GM19239 (cell line): ENCODE data around the gene HIF1A.

Experiments
- DNase-seq: peaks from one replicate; pipeline ENCODE4 v3.0.0; 2011; ENCODE audit warnings: low spot score; ENCODE audit not compliant: insufficient read length
- FAIRE-seq: peaks from 2 replicates; lab custom pipeline; 2011; peaks lifted over from hg19 to GRCh38; lab: Jason Lieb, UNC

Gene HIF1A

DNA sequence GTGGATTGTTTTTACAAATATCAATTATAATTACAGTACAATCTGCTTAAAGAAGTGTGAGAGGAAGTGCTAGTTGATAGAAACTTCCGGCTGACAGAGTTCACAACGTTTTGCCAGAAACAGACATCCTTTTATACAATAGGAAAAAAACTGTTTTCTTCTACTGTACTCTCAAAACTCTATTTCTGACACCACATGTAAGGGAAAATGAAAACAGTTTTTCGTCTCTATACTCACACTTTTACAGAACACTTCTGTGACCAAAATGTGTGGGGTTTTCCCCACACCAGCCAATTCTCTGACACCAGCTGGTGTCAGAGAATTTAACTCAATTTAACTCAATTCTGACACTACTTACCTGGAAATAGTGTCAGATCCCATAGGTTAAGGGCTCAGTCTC, 24.2 kb upstream of the HIF1A start:
- peak; percentile 13 for DNase-seq
- peak; percentile 82 for FAIRE-seq

DNA sequence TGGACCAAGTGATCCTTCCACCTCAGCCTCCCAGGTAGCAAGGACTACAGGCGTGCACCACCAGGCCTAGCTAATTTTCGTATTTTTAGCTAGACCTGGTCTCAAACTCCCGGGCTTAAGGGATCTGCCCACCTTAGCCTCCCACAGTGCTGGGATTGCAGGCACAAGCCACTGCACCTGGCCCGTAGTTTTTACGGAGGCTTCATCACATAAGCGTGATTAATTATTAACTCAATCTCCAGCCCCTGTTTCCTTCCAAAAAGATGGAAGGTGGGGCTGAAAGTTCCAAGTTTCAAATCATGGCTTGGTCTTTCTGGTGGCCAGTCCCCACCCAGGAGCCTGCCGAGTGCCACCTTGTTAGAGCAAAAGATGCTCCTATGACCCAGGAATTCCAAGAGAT, 22.5 kb upstream of the HIF1A start:
- FAIRE-seq (no peak), DNase-seq (no peak)

DNA sequence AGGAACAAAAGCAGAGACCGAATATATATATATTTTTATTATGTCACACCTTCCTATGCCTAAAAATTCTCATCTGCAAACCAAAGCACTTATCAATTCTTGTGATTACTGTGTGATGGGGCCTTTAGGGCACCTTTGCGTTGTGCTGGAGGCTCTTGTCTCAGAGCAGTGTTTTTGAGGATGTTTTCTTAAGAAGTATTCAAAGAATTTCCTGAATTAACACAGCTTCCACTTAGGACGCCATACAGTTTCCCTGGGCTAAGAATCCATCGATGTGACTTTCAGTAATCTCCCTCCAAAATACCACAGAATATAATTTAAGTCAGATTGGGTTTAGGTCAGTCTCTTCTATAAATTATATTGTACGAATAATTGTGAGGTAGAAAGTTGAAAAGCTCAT, 22.0 kb upstream of the HIF1A start:
- FAIRE-seq, result no peak
- DNase-seq, result no peak

DNA sequence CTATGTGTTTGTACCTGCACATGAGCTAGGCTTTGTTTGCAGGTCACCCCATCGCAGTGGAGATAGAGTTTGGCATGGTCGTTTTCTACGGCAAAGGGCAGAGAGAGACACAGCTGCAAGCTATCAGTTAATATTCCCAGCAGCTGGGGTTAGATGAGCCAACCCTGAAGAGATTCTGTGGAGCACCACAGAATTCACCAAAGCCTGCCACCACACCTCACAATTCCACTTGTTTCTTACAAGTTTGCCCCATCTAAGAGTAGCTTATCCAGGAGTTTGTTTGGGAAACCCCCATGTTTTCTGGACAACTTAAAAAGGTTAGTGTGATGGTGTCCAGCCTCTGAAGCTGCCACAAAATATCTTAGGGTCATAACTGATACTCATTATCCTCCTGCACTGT, 20.0 kb upstream of the HIF1A start:
- no peak for FAIRE-seq
- DNase-seq, result no peak

DNA sequence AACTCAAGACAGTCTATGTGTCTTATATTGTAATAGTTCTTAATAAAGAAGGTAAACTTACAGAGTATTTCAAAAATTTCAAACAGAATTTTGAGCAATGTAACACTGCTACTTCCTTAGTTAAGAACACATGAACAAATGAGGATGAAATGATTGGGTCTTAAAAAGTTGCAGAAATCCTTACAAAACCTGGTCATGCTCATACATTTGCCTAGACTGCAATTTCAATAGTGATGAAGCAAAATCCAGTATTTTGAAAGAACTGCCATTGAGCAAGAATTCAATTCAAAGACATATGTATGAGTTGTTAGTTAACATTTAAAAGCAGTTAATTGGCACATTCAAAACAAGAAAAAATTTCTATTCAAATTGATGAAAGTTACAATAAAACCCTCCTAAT, 17.8 kb upstream of the HIF1A start:
- FAIRE-seq, result no peak
- no peak for DNase-seq

DNA sequence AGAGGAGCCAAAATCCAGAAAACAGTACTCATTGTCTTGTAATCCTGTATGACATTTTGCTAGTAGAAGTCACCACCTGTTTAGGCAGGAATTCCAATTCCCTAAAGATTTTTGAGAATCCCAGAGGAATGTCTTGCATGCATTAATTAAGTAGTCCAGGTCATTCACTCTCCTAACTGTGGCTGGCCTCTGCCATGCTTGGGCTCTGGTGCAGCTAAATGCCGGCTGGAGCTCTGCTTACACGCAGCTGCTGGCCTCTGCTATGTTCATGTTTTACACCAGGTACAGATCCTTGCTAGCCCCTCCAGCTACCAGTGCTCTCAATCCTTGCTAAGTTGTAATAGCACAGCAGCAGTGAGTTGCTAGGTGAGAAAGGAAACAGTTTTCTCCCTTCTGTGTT, 16.3 kb upstream of the HIF1A start:
- no peak for DNase-seq

DNA sequence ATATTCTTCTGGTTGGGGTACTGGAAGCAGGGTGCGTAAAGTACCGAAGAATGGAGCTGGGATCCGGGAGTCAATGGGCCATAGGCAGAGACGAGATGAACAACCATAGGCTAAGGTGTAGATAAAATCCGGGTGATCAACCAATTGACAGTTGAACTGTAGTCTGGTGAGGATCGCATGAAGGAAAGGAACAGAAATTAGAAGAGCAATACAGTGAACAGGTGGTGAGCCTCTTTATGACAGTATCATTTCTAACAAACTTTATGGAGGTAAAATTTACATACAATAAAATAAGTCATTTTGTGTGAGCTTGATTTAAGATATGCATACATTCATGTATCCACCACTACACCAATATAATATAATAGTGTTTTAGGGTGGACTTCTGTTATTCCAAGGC, 13.9 kb upstream of the HIF1A start:
- FAIRE-seq (no peak), DNase-seq (no peak)

More for the DNA sequence above, 16.3 kb upstream of the HIF1A start:
- FAIRE-seq, result no peak

DNA sequence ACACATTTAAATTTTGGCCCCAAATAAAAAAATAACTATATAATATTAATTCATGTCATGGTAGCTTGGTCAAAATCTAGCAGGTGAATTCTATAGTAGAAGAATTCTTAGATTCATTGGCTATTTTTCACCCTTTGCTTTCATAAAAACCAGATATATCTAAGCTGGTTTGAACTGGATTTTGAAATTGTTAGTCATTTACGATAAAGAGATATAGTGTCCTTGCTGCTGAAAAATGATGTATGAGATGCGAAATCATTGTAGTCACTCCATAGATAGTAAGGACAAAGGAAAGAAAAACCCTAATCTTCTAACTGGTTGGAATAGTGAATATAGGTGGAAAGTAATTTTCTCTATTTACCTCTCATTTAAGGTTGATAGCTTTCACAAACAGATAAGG, 12.2 kb upstream of the HIF1A start:
- FAIRE-seq, result no peak
- DNase-seq, result no peak

DNA sequence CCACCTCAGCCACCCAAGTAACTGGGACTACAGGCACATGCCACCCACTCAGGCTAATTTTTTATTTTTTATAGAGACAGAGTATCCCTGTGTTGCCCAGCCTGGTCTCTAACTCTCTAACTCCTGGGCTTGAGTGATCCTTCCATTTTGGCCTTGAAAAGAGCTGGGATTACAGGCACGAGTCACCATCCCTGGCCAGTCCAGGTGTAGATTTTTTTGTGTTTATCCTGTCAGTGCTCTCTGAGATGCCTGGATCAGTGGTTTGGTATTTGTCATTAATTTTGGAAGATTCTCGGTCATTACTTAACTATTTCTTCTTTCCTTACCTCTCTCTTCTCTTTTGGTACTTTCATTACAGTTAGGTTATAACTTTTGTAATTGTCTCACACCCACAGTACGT, 5.3 kb upstream of the HIF1A start:
- no peak for FAIRE-seq
- DNase-seq, result no peak

DNA sequence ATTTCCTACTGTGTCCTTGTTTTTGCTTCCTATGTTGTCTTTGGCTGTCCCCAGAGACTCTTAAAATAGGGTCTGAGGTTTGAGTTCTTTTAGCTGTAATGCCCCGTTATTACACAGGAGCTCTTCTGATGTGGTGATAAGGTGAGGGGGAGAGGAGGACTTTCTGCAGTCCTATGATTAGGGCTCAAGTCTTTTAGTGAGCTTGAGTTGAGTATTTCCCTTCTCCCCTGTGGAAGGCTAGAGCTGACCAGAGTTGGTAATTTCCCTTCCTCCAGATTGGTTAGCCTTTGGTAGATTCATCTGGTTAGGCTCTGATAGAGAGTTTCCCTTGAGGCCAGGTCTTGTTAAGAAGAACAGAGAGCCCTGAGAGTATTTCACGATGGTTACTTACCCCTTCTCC, 4.3 kb upstream of the HIF1A start:
- DNase-seq (no peak), FAIRE-seq (peak; percentile 70)

DNA sequence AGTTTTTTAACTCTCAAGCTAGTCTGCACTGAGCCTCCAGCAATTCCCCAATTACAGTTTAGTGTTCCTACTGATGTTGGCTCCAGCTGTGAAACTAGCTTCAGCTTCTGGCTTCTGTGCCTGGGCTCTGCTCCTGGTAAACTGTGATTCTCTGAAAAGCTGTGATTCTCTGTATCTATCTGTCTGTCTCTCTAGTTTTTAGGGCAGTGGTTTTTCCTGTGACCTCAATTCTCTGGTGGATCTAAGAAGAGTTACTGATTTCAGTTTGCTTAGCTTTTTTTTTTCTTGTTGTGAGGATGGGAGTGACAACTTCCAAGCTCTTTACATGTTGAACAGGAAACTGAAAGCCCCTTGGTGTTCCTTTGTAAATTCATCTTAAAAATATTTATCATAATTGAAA, 3.8 kb upstream of the HIF1A start:
- DNase-seq, result no peak
- no peak for FAIRE-seq

DNA sequence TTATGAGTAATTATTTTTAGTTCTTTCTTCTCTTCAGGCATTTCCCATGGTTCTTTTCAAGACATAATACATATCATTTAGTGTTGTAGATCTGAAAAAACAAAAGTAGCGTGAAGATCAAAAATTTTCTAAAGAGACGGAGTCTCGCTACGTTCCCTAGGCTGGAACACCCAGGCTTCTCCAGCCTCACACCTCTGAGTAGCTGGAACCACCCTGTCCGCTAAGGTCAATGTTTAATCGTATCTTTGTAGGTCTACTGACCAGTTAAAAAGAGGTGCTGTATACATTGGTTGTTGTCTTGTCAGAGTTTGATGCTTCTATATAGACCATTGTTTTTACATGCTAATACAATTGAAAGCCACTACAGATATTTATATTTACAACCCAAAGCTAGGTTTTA, 1.3 kb upstream of the HIF1A start:
- FAIRE-seq, result no peak
- no peak for DNase-seq

DNA sequence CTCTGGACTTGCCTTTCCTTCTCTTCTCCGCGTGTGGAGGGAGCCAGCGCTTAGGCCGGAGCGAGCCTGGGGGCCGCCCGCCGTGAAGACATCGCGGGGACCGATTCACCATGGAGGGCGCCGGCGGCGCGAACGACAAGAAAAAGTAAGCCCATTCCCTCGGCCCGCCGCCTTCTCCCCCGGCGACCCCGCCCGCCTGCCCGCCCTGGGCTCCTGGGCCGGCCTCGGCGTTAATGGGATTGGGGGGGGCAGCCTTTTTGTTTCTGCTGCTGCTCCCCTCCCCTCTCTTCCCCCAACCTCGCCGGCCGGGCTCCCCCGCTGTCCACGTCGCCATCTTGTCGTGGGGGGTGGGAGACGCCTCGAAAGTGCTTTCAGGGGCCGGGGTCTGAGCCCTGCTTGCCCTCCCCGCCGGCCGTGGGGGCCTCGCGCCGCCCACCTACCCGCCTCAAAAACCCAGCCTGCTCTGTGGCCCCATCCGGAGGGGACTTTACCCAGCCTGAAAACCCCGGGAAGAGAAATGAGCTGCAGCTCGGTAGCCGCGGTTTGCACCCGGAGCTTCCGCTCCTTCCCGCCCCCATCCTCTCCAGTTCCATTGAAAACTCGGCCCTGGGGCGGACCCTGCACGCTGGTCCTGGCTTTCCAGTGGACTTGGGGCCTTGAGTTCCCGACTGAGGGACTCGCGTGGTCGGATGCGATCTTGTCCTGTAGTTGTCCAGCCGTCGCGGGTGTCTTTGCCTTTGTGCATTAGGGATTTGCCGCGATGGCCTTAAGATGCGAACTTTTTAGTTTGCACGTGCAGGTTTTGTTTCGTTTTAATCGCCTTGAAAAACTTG, 598 bp downstream of the HIF1A start:
- DNase-seq, result no peak
- FAIRE-seq, result peak; percentile 87

DNA sequence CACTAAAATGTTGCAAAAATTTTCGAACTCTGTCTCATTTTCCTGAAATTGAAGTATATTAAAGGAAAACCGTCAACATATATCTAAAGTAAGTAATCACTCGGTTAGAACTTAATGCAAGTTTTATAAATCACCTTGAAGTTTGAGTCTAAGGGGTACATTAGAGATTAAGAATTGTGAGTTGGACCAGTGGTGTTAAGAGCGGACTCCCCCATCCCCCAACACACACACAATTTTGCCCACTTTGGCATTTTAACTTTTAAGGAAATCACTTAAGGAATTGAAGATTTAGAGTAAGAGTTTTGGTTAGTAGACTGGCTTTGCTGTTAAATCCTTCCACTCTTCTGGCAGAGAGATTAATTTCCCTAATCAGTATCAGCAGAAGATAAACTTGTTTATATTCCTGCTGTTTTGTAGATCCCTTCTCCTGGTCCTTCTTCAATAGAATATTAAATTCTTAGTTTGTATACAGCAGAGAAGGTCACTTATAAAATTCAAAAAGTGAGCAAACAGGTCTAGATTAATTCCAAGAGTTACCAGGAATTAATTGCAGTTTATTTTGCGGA, 1.5 kb downstream of the HIF1A start:
- DNase-seq (no peak), FAIRE-seq (no peak)

DNA sequence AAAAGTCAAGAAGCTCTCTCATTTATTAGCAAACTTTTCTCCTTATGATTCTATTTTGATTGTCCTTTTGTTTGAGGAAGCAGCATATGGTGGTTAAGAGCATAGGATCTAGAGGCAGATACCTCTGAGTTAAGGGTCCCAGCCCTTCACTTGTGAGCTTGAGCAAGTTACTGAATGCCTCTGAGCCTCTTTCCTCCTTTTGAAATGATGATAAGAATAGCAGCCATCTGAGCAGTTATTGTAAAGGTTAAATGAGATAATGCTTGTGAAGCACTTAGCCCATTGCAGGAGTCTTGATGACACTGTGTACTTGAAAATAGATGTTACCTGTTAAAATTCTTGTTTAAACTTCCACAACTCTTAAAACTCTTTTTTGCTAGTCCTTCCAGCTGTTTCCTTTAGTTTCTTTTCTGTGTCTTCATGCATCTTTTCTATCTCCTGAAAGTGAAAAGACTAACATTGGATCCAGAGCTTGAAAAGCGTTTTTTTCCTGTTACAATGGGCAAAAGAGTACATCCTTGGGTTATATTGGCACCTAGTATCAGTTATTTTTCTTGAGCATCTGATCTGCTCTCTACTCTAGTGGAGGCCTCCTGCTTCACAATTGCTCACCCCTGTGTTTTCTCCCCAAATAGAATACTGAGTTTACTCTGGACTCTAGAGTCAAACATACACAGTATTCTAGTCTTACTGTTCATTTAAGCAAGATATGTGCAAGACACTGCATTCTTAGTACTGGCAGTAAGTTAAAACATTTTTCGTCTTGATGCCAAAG, 3.1 kb downstream of the HIF1A start:
- no peak for DNase-seq
- FAIRE-seq, result peak; percentile 33

DNA sequence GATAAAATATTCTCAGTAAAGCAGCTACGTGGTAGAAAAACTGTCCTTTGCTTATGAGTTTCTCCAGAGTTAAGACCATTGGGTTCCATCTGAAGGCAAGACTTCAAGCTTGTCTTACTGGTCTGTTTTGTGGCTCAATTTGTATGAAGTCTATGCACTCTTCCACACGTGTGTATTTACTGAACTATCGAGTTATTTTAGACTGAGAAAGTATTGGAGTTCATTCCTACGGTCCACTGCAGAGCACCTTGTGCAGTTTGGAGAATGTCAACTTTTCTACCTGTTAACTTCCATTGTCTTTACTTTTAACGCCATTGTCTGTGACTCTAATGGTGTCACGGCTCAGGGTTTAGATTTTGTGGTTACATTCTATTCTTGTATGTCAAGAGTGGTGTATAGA, 3.7 kb downstream of the HIF1A start:
- no peak for DNase-seq

DNA sequence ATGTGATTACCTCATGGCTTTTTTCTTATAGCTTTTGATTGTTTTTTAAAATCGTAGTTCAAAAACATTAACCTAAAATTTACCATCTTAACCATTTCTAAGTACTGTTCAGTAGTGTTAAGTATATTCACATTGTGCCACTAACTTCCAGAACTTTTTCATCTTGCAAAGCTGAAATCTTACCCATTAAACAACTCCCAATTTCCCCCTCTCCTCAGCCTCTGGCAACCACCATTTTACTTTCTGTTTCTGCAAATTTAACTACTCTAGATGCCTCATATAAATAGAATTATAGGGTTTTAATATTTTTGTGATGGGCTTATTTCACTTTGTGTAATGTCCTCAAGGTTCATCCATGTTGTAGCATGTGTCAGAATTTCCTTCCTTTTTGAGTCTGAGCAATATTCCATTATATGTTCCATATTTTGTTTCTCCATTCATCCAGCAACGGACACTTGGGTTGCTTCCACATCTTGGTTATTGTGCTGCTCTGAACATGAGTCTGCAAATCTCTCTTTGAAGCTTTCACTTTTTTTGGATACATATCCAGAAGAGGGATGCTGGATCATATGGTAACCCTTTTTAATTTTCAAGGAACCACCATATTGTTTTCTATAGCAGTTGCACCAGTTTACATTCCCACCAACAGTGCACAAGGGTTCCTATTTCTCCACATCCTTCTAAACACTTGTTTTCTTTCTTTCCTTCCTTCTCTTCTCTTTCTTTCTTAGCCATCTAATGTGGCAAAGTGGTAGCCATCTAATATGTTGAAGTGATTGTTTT, 5.0 kb downstream of the HIF1A start:
- peak; percentile 26 for FAIRE-seq

More for the DNA sequence above, 3.7 kb downstream of the HIF1A start:
- FAIRE-seq, result peak; percentile 81

DNA sequence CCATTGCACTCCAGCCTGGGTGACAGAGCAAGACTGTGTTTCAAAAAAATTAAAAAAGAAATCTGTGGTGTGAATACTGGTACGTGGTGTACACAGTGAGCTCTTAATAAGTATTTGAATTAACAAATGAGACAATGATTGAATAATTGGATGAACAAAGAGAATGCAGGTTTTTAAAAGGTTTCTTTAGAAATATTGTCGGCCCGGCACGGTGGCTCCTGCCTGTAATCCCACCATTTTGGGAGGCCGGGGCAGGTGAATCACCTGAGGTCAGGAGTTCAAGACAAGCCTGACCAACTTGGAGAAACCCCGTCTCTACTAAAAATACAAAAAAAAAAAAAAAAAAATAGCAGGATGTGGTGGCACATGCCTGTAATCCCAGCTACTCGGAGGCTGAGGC, 6.6 kb downstream of the HIF1A start:
- no peak for DNase-seq

More for the DNA sequence above, 5.0 kb downstream of the HIF1A start:
- DNase-seq, result no peak

DNA sequence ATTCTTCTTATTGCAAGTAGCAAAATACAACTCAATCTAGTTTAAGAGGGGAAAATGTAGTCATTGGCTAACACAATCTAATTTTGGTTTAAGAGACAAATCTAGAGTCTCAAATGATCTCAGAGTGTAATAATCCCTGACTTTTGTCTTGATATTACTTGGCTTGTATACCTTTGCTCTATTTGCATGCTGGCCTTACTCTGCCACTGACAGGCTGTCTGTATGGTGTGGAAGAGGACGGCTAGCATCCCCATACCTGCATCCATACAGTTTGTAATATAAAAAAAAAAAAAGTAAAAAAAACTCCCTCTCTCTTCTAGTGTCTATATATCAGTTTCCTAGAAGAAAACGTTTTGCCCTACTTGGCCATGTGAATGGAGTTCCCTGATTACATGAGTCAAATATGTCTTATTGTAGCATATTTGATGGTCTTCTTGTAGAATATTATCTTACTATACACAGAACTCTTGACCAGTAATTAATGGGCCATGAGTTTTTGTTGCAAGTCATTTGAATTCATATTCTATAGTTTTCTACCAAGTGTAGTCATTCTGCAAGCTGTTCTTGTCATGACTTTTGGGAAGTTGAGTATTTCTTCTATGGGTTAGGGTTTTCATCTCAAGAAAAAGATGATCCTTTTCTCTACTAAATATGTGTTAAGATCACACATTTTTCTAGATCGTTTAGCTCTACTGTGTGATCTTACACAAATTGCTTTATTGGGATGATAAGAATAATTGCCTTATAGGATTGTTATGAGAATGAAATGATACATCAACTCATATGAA, 8.2 kb downstream of the HIF1A start:
- peak; percentile 45 for FAIRE-seq
- DNase-seq, result no peak

More for the DNA sequence above, 6.6 kb downstream of the HIF1A start:
- no peak for FAIRE-seq

DNA sequence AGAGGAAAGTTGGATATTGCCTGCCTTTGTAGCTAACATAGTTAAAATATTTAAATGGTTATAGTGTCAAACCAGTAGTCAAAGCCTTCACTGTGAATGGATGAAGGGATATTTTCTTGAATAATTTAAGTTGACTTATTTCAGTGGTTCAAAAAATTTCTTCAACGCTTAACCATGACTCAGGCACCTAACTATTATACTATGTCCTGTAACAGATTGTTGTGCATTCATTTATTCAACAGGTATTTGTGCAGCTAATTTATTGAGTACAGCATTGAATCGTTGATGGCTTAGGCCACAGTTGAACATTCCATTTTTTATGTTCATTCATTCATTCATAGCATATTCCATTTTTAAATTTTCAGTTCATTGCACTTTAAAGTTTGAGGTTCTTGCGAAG, 9.2 kb downstream of the HIF1A start:
- peak; percentile 79 for FAIRE-seq
- no peak for DNase-seq
